GM04504 (cell line): ENCODE results near the gene PILRB.
"Not testable (repeated sequence)": the region's sequence is repeated elsewhere in the genome, so short reads cannot be mapped to it uniquely, and the experiment has no call there.

Source experiments
- DNase-seq: peaks from one replicate; pipeline ENCODE4 v3.0.0-alpha.2; 2012; ENCODE audit warnings: low read depth

PILRB gene

DNA sequence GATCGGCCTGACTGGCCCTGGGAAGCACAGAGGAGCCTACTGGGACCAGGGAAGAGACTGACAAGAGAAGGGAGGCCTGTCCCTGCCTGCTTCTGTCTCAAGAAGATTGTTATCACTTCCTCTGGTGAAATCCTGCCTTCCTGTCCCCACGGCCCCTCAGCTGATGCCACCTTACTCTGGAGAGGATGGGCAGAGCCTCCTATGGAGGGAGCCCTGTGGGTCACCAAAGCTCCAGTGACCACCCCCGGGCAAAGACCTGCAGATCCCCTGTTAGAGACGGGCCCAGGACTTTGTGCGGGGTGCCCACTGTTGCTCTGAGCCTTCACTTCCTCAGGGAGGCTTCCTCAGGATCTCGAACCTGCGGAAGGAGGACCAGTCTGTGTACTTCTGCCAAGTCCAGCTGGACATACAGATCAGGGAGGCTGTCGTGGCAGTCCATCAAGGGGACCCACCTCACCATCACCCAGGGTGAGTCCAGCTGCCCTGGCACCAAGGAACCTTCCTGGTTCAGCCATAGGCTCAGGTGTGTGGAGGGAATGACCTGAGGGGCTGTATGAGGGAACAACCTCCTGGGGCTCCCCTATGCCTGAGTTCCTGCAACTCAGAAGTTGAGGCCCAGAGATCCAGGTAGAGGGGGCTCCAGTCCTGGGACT lies 1.4 kb upstream of the PILRB start:
- no peak for DNase-seq

DNA sequence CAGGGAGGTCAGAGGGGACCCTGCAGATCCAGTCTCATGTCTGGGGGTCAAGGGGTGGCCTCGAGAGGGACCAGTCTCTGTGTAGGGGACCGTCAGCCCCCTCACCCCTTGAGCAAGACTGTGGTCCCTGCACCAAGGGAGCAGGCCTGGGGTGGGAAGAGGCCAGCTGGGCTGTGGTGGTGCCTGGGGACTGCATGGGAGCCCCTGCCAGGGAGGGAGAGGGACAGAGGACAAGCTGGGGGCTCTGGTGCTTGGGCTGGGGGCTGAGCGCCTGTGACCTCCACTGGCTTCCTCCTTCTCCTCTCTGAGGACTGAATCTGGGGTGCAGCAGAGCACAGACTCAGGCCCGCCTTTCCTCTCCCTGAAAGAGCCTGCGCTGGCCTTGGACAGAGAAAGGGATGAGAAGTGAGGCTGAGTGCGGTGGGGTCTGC lies 771 bp upstream of the PILRB start:
- no peak for DNase-seq

DNA sequence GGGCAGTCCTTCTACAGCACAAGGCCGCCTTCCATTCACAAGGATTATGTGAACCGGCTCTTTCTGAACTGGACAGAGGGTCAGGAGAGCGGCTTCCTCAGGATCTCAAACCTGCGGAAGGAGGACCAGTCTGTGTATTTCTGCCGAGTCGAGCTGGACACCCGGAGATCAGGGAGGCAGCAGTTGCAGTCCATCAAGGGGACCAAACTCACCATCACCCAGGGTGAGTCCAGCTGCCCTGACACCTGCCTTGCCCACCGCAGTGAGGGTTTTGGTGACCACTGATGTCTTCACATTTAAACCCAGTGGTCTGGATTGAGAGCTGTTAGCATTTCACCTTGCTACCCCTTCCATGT lies 918 bp downstream of the PILRB start:
- no peak for DNase-seq

DNA sequence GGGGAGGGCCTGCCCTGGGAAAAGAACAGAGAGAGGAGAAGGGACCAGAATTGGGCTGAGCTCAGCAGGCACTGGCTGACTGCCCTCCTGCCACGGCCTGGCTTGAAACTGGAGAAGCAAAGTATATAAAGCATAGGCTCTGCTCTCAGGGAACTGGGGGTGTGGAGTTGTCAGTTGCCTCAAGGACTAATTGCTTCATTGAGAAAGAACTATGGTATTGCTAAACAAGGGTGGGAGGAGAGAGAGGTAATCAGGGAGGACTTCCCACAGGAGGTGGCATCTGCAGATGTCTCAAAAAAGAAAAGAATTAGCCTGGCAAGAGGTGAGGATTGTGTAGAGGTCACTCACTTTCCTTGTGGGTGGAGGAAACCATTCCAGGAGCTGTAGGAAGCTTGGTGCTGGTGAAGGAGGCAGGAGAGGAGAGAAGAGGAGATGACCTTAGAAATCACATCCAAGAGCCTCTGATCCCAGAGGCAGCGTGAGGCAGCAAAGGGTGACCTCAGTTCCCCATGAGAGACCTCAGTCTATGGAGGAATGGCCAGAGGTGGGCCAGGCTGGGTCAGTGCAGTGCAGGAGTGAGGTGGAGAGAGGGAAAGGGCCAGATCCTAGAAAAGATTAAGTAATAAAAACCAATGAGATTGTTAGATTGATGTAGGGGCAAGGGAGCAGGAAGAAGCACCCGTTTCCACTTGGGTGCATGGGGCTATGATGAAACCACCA lies 2.4 kb downstream of the PILRB start:
- DNase-seq = no peak

DNA sequence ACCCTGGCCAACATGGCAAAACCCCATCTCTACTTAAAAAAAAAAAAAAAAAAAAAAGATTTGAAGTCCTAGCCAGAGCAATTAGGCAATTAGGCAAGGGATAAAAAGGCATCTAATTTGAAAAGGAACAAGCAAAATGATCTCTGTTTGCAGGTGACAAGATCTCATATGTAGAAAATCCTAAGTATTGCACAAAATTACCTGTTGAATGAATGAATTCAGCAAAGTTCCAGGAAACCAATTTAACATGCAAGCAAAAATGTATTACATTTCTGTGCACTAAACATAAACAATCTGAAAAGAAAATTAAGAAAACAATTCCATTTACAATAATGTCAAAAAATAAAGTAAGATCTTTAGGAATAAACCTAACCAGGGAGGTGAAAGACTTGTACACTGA lies 5.2 kb downstream of the PILRB start:
- DNase-seq = no peak

DNA sequence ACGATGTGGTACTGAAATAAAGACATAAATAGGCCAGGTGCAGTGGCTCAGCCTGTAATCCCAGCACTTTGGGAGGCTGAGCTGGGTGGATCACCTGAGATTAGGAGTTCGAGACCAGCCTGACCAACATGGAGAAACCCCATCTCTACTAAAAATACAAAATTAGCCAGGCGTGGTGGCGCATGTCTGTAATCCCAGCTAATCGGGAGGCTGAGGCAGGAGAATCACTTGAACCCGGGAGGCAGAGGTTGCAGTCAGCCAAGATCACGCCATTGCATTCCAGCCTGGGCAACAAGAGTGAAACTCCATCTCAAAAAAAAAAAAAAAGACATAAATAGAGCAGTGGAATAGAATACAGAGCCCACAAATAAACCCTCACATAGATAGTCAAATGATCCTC lies 5.9 kb downstream of the PILRB start:
- not testable (repeated sequence) for DNase-seq

DNA sequence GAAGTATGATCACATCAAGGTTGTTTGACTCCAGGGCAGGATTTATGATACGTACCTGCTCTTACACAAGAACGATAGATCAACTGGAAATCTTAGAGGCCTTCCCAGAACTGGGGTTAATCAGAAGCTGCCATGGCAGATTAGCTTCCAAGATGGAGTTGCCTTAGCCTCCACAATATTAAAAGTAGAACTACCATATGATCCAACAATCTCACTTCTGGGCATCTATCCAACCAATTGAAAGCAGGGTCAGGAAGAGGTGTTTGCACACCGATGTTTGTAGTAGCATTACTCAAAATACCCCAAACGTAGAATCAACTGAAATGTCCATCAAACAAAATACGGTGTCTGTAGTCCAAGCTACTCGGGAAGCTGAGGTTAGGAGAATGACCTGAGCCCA lies 6.6 kb downstream of the PILRB start:
- no peak for DNase-seq

DNA sequence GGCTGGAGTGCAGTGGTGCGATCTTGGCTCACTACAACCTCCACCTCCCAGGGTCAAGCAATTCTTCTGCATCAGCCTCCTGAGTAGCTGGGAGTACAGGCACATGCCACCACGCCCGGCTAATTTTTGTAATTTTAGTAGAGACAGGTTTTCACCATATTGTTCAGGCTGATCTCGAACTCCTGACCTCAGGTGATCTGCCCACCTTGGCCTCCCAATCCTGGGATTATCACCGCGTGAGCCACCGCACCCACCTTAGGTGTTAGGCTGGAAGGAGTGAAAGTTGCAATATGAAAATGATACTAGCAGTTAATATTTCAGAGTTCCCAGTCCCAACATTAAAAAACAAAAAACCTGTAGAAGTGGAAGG lies 8.1 kb downstream of the PILRB start:
- DNase-seq = not testable (repeated sequence)

DNA sequence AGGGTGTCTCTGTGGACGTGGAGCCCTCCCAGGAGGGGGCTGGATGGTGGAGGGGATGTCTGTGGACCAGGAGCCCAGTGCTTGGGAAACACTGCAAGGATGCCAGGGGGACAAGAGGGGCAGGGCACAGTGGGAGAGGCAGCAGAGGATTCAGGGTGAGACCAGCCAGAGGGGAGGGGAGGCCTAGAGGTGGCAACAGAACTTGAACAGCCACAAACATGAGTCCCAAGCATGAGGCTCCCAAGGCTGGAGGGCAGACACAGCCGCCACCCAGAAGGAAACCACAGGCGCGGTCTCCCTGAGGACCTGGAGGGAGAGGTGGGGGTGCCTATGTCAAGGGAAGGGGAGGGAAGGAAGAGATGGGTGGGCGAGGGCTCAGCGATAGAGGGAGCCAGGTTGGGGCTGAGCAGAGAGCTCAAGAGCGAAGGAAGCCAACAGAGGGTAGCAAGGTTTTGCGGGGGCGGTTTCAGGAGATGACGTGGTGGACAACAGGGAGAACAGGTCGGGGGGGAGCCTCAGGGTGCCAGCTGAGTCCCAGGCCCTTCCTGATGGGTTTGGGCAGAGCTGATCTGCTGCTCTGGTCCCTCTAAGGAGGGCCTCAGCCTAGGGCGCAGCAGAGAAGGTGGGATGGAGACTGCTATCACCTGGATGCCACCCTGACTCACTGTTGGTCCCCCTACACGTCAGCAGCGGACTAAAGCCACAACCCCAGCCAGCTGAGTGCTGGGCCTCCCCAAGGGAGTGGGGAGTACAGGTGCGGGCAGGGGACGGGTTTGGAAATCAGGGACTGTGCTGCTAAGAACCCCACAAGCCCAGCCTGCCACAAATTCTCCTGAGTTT lies 8.7 kb downstream of the PILRB start:
- no peak for DNase-seq

DNA sequence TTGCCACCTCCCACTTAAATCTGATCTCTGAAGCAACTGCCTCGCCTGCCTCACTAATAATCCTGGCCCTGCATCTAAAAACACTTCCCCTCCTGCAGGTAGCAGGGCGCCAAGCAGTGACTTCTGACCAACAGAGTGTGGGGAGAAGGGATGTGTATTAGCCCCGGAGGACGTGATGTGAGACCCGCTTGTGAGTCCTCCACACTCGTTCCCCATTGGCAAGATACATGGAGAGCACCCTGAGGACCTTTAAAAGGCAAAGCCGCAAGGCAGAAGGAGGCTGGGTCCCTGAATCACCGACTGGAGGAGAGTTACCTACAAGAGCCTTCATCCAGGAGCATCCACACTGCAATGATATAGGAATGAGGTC lies 9.3 kb downstream of the PILRB start:
- no peak for DNase-seq

DNA sequence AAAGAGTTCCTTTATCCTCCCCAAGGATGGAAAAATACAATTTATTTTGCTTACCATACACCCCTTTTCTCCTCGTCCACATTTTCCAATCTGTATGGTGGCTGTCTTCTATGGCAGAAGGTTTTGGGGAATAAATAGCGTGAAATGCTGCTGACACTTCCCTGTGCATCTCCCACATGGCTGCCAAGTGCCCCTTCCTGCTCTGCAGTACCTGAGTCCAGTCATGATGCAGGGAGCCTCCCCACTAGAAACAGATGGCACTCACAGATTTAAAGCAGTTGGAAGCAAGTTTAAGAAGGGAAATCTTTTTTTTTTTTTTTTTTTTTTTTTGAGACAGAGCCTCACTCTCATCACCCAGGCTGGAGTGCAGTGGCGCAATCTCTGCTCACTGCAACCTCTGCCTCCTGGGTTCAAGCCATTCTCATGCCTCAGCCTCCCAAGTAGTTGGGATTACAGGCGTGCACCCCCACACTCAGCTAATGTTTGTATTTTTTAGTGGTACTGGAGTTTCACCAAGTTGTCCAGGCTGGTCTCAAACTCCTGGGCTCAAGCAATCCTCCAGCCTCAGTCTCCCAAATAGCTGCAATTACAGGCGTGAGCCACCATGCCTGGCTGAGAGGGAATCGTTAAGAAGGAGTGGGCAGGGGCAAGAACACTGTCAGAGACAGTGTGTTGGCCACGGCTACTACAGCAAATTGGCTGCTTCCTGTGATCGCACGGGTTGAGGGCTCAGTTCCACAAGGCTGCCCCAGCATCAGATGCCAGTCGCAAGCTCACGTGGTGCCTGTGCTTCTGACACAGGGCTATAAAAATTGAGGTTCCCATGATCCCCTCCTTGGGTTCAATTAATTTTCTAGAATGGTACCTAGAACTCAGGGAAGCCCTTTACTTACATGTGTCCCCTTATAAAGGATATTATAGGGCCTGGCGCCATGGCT lies 10.0 kb downstream of the PILRB start:
- DNase-seq = no peak

DNA sequence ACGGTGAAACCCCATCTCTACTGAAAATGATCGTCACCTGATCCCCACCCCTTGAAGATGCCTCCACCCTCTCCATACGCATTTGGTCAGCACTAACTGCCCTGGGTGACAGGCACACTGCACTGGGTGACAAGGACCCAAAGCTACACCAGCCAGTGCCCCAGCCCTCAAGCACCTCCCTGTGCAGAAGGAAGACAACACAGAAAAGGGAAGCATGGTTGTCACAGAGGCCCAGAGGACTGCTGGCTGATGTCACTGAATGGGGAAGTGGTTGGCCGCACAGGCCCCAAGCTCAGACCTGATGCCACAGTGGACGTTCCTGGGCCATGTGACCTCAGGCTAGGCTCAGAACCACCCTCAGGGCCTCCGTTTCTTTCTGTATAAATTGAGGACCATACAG lies 11.2 kb downstream of the PILRB start:
- no peak for DNase-seq

DNA sequence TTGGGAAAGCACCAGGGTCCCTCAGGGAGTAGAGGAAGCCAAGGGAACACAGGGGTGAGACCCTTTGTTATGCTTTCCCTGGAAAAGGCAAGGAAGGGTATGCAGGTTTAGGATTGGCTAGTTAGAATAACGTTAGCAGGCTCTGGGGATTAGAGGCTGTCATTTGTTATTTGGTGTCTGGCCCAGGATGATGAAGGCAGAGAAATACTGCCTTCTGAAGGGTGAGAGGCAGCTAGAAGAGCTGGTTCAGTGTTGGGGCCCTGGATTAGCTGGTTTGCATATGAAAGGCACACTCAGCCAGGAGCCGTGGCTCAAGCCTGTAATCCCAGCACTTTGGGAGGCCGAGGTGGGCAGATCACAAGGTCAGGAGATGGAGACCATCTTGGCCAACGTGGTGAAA lies 12.4 kb downstream of the PILRB start:
- DNase-seq = no peak

DNA sequence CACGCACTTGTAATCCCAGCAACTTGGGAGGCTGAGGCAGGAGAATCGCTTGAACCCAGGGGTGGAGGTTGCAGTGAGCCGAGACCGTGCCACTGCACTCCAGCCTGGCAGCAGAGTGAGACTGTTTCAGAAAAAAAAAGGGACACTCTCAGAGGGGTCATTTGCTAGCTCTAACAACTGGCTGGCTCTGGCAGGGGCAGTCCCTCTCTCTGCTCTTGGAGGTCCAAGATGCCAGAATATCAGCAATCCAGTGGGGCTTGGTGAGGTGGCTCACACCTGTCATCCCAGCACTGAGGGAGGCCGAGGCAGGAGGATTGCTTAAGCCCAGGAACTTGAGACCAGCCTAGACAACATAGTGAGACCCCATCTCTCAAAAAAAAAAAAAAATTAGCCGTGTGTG lies 12.8 kb downstream of the PILRB start:
- DNase-seq = no peak

DNA sequence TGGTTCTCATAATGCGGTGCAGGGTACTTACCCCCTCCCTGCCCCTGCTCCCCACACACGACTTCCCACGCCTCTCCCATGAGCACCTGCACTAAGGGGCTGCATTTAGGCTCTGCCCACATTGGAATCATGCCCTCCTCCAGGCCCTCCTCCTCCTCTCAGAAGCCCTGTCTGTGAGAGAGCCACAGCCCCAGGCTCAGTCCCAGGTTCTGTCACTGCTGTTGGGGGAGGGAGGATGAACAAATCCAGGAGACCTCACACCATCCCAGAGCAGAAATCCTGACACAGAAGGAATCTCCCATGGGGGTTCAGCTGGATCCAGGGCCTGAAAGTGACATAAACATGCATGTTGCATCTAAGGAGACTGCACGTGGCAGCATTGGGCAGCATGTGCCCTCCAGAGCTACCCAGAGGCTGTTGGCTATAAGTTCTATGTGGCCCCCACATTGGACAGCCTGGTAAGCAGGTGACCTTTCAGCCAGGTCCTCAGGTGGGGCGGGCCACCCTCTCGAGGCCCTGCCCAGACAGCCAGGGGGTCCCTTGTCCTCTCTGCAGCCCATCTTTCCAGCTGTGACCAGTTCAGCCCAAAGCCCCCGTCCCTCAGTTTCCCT lies 13.7 kb downstream of the PILRB start:
- DNase-seq = no peak

DNA sequence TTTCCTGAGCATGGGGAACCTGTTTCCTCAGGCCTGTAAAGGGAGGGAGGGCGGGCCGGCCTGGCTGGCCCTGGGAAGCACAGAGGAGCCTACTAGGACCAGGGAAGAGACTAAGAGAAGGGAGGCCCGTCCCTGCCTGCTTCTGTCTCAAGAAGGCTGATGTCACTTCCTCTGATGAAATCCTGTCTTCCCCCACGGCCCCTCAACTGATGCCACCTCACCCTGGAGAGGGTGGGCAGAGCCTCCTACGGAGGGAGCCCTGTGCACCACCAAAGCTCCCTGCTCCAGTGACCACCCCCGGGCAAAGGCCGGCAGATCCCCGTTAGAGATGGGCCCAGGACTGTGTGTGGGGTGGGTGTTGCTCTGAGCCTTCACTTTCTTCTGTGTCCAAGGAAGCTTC lies 14.3 kb downstream of the PILRB start:
- DNase-seq = peak; percentile 19

DNA sequence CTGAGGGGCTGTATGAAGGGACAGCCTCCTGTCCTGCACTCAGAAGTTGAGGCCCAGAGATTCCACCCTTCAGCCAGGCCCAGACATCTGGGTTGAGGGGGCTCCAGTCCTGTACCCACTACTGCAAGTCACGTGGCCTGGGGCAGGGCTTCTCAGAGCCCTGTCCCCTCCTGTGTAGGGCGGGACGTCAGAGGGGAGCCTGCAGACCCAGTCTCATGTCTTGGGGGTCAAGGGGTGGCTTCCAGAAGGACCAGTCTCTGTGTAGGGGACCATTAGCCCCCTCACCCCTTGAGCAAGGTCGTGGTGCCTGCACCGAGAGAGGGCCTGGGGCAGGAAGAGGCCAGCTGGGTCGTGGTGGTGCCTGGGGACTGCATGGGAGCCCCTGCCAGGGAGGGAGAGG lies 14.8 kb downstream of the PILRB start:
- DNase-seq = no peak

DNA sequence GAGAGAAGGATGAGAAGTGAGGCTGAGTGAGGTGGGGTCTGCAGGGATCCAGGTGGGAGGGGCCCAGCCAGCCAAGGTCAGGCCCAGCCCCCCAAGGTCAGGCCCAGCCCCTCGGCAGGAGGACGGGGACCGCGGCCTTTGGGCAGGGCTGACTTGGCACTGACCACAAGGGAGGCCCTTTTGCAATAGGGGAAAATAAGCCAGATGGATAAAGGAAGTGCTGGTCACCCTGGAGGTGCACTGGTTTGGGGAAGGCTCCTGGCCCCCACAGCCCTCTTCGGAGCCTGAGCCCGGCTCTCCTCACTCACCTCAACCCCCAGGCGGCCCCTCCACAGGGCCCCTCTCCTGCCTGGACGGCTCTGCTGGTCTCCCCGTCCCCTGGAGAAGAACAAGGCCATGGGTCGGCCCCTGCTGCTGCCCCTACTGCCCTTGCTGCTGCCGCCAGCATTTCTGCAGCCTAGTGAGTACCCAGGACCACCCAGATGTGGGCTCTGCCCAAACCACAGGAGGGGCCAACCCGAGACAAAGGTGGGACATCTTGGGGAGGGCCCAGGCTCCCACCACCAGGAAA lies 15.4 kb downstream of the PILRB start, which contains the start of gene PILRA:
TSS of gene PILRA (plus strand) at position 227 of the 571 bp plus-strand sequence. CDS start at position 397, 170 bp downstream.
- DNase-seq = no peak

DNA sequence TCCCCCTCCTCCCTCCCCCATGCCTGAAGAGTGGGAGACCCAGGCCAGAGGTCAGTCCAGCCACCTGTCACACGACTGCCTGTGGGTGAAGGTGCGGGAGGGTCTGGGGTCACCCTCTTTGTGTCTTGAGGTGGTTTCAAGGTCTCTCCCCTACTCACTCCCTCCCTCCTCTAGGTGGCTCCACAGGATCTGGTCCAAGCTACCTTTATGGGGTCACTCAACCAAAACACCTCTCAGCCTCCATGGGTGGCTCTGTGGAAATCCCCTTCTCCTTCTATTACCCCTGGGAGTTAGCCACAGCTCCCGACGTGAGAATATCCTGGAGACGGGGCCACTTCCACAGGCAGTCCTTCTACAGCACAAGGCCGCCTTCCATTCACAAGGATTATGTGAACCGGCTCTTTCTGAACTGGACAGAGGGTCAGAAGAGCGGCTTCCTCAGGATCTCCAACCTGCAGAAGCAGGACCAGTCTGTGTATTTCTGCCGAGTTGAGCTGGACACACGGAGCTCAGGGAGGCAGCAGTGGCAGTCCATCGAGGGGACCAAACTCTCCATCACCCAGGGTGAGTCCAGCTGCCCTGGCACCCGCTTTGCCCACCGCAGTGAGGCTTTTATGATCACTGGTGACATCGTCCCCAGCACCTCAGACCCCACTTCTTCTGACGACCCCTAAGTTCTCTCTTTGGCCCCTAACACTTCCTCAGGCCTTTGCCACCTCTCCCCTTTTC lies 16.1 kb downstream of the PILRB start:
- DNase-seq = not testable (repeated sequence)

DNA sequence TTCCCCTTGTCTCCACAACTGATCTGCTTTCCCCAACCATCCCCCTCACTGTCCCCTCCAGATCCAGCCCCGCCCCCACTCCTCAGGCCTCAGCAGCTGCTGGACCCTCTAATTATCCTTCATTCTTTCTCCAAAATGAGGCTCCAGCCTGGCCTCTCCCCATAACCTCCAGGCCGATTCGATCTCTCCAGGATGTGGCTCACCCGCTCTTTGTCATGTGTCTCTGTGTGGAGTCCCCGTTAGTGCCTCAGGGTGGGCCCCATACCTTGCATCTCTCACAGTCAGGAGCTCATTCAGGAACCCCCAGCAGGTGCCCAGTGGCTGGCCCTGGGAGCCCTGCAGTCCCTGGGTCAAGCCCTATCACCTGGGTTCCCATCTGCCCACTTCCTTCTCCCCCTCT lies 16.7 kb downstream of the PILRB start:
- DNase-seq = no peak

DNA sequence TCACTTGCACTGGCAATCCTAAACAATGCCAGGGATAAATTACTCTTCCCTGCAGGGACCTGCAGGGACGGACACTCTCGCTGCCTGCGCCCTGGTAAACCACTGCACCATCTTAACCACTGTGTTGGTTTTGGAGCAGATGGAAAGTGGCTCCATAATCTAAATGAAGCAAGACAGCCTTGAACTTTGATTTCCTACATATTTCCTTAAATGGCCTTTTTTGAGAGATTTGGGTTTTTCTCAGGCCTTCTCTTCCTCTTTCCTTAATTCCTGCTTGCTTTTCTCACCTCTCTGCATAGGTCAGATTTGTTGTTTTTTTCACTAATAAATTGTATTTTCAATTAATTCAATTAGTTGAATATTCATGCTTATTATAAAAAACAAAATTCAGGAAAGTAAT lies 18.1 kb downstream of the PILRB start:
- DNase-seq = no peak
